ENCODE results near the gene NDRG4.

The NDRG4 gene

DNA sequence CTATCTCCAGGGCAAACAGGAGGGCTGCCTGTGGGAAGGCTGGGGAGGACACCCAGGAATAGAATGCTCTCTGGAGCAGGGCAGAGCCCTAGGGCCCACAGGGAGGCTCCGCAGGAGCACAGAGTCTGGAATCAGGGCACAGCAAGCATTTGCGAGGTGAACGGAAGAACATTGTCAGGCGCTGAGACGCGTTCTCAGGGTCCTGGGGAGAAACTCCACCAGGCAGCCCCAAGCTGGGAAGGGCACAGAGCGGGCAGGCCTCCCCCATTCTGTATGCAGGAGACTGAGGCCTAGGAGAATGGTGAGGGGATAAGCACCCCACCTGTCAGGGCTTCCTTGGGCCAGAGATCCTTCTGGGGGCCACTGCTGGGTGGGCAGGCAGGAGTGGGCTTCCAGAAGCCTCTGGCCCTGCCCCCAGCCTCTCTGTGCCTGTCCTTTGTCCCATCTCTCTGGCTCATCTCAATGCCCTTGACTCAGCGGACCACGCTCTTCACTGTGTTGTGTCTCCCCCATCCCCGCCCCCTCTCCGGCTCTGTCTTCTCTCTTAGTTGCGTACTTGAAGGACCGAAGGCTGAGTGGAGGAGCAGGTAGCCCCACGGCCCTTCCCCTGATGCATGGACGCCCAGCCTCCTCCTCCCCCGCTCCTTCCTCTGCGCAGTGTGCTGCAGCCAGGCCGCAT is 10.3 kb downstream of the NDRG4 start:
- no peak for DNase-seq (ENCODE audit: low spot score)

DNA sequence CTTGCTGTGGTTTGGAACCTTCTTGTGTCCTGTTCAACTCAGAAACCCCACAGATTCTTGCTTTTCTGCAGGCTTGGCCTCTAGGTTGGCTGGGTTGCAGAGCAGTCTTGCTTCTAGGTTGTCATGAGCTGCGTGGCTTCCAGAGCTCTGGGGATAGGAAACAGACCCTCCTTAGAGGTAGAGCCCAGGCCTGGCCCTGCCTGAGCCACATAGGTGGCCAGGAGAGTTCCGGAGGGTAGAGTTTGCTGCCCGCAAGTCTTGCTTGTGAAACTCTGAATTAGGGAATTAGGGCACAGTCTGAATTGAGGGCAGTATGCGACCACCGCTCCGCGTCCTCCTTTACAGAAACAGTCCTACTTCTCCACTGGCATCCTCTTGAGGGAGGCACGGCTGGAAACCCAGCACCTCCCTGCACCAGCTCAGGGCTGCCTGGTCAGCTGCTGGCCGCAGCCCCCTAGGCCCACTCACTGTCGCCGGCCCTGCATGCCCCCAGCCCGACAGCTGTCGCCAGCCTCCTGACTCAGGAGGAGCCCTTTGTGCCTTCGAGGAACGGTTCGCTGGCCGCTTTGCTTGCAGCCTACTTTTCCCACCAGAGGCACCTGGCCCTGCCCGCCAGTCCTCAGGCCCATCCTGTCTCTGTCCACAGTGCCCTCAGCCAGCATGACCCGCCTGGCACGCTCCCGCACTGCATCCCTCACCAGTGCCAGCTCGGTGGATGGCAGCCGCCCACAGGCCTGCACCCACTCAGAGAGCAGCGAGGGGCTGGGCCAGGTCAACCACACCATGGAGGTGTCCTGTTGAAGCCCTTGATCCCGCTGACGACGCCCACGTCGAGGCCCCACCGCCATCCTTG is 11.1 kb downstream of the NDRG4 start:
- DNase-seq (ENCODE audit: low spot score) = no peak

DNA sequence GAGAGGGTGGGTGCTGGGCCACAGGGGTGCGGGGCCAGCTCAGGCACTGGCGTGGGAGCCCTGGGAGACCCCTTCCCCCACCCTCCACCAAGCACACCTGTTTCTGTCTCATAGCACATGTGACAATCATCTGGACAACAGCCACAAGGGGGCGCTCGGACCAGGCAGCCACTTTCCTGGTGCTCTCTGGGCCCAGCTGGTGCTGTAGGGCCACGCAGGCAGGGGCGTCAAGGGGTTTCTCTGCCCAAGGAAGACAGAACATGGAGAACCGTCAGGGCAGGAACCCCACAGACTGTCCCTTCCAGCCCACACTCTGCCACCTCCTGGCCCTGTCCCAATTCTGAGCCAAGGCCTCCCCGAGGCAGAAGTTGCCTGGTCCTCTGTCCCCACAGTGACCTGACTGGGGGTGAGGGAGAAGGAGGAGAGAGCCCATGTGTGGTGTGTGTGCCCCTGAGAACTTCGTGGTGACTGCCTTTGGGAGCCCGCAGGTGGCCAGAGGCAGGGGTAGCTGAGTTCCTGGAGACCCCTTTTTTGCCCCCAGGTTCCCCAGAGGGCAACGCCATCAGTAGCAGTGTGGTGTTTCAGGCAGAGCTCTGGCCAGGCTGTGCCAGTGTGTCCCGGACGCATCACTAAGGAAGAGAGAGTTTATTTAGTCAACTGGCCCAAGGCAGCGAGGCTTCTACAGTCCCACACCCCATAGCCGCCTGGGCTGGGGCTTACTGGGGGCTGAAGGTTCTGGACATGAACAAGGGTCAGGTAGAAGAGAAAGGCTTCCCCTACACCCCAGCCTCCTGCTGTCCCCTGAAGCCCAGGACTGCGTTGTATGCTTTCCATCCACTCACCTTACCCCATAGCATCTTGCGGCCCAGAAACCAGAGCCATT is 12.2 kb downstream of the NDRG4 start:
- peak; percentile 80 for DNase-seq (ENCODE audit: low spot score)

DNA sequence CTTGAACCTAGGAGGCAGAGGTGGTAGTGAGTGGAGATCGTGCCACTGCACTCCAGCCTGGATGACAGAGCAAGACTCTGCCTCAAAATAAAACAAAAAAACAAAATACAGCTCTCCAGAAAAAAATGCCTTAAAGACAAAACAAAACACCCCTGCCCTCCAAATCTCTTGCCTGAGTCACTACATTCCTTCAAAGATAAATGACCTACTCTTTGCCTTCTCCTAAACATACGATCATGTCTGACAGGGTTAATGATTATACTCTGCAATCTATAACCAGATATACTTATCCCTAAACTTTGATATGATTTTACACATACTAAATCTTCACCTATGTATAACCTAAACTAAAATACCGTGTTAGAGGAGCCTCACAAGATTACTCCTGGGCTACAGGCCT is 13.9 kb downstream of the NDRG4 start:
- no peak for DNase-seq (ENCODE audit: low spot score)

DNA sequence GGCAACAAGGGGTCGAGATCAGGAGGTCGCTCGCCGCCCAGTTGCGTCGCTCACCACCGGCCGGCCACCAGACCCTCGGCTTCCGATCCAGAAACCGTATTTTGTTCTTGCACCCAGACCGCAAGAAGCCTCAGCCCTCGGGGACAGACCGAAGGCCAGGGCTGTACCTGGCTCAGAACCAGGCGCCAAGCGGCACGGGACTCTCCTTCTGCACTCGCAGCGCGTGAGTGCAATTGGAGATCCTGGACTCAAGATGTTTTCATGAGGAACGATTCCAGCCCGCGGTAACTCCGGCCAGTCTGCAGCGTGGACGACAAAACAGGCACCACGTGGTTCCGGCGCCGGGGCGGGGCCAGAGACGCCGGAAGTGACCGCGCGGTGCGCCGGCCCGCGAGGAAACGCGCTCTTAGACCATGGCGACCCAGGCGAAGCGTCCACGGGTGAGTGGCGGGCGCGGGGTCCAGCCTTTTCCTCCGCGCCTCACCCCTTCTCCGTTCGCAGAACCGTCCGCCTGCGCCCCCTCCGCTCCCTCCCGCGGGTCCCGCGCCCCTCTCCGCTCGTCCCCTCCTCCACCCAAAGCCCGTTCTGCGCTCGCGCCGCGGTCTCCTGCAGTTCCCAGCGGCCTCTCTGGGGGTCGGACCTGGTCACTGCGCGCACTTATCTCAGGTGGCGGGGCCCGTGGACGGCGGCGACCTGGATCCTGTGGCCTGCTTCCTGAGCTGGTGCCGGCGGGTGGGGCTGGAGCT is 15.4 kb downstream of the NDRG4 start, which contains the start of gene SETD6:
TSS of gene SETD6 (plus strand) at position 393 of the 746 bp plus-strand sequence. CDS start at position 414, 21 bp downstream.
- peak; percentile 61 for DNase-seq (ENCODE audit: low spot score)

DNA sequence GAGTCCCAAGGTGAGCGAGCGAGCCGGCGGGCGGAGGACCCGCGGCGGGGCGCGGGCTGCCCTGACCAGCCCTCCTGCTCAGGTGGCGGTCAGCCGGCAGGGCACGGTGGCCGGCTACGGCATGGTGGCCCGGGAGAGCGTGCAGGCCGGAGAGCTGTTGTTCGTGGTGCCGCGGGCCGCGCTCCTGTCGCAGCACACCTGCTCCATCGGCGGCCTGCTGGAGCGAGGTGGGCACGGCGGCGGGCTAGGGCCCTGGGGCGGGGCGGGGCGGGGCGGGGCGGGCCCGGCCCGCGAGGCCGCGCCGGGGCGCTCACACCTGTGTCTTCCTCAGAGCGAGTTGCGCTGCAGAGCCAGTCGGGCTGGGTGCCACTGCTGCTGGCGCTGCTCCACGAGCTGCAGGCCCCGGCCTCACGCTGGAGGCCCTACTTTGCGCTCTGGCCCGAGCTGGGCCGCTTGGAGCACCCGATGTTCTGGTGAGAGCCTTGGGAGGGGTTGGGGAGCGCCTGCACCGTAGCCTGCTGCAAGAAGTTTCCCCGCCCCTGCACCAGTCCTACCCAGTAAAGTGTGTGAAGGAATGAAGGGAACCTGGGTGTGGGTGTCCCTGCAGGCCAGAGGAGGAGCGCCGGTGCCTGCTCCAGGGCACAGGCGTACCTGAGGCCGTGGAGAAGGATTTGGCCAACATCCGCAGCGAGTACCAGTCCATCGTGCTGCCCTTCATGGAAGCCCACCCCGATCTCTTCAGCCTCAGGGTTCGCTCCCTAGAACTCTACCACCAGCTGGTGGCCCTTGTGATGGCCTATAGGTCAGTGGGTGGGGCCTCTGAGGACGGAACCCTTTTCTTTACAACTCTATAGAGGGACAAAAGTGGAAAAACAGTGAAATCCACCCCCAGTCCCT is 16.2 kb downstream of the NDRG4 start:
- peak; percentile 20 for DNase-seq (ENCODE audit: low spot score)

DNA sequence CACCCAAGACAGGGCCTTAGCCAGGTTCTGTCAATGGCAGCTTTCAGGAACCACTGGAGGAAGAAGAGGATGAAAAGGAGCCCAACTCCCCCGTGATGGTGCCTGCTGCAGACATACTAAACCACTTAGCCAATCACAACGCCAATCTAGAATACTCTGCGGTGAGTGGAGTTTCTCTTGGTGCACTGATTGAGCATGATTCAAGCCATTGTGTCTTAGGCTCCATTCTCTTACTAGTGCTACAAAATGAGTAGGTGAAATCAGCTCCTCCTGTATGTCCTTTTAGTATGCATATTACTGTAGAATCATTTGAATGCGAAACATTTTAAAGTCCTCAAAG is 16.8 kb downstream of the NDRG4 start:
- DNase-seq (ENCODE audit: low spot score) = no peak

DNA sequence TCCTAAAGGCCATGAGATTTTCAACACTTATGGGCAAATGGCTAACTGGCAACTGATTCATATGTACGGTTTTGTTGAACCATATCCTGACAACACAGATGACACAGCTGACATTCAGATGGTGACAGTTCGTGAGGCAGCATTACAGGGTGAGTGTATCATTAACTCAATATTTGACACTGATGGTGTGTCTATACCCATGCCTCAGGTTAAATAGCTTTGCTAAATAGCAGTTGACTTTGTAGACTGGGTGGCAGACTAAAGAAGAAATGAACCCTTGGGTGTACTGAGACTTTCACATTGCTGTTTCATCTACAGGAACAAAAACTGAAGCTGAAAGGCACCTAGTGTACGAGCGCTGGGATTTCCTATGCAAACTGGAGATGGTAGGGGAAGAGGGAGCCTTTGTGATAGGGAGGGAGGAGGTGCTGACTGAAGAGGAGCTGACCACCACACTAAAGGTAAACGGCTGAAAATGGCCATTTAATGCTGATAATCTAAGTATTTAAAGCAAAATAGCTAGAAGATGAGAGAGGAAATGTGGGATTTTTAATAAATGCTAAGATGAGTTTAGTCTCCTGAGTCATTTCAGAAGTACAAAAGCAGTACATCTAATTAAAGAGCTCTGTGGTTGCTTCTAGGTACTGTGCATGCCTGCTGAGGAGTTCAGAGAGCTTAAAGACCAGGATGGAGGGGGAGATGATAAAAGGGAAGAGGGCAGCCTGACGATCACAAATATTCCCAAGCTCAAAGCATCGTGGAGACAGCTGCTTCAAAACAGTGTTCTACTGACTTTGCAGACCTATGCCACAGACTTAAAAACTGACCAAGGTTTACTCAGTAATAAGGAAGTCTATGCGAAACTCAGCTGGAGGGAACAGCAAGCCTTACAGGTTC is 18.4 kb downstream of the NDRG4 start:
- no peak for DNase-seq (ENCODE audit: low spot score)

DNA sequence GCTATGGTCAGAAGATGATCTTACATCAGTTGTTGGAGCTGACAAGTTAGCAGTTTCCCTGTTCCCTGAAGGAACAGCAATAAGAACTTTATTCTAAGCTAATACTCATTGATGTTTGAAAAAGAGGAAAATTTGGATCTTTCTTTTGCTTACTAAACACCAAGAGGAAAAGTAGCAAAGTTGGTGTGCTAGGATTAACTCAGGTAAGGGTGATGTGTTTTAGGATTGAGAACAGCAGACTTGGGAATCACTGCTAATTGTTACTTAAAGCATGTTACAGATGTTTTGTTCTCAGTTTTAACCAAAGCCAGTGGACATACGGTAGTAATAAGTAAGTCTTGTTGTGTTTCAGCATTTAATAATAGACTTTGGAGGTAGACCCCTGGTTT is 19.0 kb downstream of the NDRG4 start:
- DNase-seq (ENCODE audit: low spot score) = no peak

DNA sequence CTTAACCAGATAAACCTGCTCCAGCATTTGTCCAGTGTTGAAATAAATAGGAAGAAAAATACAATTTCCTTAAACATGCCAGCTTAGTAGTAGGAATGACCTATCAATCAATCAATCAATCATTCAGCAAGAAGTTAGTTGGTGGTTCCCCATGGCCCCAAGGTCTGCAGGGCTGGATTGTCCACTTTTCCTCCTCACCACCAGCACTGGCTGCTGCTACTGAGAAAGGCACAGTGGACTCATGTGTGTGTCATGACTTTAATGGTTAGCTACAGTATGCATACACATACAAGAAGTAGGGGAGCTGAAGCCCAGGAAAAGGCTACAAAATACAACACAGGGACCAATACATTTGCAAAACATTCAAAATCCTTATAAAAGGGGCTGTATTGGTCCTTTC is 19.8 kb downstream of the NDRG4 start:
- DNase-seq (ENCODE audit: low spot score) = no peak

DNA sequence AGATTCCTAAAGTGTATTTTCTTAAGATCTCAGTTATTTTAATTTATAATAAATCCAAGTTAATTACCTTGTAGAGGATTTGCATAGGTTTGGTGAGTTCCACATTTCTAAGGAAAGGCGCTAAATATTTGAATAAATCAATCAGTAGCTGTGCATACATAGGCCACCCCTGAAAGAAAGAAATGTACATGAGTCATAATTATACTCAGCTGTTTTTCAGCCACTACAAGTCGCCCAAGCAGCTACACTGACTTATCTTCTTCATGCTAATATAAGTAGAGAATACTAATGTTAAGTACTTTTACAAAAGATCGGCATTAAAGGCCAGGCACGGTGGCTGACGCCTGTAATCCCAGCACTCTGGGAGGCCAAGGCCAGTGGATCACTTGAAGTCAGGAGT is 30.2 kb downstream of the NDRG4 start:
- no peak for DNase-seq (ENCODE audit: low spot score)

DNA sequence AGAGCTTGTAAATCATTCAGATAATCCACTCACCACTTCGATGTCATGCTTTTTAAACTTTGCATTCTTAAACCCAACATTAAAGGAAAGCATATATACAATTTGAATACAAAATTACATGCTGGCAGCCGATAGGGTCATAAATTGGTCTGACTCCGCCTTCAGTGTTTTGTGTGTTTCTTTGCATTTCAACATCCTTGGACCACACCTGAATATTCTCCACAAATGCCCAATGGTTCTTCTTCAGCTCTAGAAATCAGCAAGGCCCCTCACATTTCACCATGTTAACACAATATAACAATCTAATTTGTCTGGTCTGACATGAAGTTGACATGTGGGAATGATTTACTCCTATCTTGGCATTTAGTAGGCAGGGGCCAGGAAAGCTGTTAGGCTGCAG is 32.5 kb downstream of the NDRG4 start:
- no peak for DNase-seq (ENCODE audit: low spot score)

DNA sequence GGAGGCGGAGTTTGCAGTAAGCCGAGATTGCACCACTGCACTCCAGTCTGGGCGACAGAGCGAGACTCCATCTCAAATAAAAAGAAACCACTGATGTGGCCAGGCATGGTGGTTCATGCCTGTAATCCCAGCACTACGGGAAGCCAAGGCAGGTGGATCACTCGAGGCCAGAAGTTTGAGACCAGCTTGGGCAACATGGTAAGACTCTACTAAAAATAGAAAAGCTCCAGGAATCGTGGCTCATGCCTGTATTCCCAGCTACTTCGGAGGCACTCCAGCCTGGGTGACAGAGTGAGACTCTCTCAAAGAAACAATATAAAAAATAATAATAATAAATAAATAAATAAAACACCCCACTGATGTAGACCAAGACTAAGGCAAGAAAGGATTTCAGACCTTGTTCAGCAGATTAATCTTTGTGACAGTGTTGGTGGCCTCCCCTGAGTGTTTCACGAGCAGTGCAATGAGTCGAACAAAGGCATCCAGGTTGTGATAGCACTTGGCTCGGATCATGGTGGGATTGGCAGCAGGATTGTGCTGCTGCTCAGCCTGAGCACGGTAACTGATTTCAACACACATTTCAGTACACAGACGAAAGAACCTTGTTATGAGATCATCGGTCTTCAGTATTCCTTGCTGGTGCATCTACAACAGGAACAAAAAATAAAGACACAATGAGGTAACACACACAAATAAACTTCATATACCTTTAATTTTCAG is 34.0 kb downstream of the NDRG4 start:
- DNase-seq (ENCODE audit: low spot score) = no peak

DNA sequence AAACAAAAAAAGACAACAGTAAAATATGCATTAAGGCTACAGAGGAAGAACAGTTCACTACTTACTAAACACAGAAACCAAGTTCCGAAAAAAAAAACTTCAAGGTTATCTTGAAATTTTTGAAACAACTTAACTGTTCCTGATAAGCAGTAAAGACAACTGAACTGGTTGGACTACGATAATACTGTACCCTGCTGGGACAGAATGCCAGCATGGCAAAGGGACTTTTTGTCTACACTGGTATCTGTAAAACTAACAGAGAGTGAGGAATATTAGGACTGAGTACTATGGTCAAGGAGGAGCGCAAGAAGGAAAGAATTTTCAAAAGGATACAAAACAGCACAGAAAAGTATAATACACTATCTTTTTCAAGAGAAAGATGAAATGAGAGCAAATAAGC is 35.2 kb downstream of the NDRG4 start:
- DNase-seq (ENCODE audit: low spot score) = no peak

DNA sequence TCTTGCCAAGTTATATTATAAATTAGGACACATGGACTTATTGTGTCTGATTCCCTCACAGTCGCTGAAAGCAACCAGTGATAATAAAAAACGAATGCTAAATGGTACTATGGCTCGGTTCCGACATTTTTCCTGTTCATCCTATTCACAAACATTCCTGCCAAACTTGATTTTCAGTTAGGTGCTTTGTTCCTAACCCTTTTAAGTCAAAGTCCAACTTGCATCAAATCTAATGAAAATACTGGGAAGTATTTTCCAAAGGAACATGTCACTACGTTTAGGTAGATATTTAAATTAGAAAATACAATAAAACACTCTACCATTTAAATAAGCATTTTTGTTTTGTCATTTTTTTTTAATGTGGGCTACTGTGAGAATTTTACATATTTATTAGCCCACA is 36.3 kb downstream of the NDRG4 start:
- no peak for DNase-seq (ENCODE audit: low spot score)

DNA sequence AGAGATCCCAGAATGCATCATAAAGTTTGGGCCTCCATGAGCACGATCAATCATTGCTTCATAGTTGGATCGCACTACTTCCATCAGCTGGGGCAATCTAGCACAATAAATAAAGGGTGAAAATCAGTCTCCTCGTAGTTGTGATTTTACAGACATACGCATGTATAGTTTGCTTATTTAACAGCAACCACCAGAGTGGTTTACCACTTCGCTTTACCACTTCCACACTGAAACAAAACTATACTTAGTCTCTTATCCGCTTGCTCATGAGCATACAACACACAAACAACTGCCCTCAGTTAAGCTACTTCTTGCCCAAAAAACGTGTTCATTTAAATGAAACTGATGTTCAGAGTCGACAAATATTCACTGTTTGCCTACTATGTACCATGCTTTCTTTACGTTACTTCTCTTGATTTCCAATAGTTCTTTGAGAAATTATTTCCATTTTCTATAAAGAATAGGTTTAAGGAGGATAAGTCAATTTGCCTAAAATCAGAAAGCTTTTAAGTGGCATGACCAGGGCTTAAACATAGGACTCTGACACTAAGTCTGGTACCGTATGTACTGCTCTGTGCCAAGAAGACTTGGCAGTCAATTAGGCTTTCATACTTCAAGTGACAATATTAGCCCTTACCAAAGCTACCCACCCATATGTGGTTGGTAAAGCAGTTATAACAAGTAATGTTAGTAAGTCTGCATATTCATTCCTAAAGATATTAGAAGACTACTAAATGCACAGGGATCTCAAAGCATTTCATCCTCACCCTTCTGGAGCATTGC is 37.4 kb downstream of the NDRG4 start:
- no peak for DNase-seq (ENCODE audit: low spot score)

DNA sequence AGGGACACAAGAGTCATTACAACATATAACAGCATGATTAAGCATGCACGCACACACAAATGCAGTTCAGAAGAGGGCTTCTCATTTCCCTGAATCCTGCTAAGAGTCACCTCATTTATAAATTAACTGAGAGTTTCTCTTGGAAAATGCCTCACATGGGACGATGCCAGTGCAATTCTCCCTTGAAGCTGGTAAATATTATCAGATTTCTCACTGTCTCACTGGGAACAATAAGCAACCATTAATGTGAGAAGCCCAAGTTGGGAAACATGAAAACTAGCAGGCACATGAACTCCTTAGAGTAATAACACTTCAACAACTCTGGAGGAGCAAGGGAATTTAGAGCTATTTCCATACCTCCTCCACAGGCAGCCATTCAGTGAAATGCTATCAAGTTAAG is 41.8 kb downstream of the NDRG4 start:
- no peak for DNase-seq (ENCODE audit: low spot score)

DNA sequence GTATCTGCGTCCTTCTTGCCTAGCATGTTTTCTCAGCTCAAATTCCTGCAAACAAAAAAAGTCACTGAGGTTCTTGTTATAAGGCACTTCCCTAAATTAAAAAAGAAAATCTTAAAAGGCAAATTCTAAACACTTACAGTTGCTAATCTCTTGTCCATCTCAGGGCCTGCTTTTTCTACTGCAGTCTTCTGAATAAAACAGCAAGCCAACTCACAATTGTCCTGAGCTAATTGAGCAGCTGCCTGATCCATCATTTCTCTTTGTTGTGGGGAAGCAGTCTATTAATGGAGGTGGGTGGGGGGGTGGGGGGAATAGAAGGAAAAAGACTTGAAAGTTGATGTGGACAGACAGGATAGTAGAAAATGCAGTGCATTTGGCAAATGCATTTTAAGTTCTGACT is 42.3 kb downstream of the NDRG4 start:
- DNase-seq (ENCODE audit: low spot score) = no peak

Measured in CD4-positive, alpha-beta T cell treated with Interleukin-15 for 4 hours (primary cell).